ENCODE results near the gene SLC24A3. TPM values are rescaled to one million over a fixed set of nuclear protein-coding genes. Genes with fewer than 3 reads are reported as not detected.

Gene SLC24A3
- total and polyA plus RNA-seq, 2 experiments from 2014 or later: 0.81 to 2.5 TPM

DNA sequence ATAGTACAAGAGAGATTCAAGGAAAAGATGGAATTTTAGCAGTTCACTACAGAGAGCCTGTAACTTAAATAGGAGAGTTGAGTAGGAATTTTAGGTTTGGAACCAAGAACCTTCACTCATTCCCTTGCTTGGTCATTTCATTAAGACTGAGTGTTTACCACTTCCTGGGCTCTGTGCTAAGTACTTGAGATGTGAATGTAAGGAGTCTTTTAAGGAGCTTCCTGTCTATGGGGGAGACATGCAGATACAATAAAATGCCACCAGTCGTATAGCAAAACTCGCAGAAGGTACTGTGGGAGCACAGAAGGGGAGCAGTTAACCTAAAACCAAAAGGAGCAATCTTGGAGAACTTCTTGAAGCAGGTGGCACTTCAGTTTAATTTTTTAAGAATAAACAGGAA, 204.2 kb downstream of the SLC24A3 start:
- Mint-ChIP-seq H3K27me3 (ENCODE audit: insufficient read depth, low read depth, poor library complexity) (peaks cover 3% of the 10 kb centered on the region), H3K4me3 (no peak overlapping the region), H3K36me3 (ENCODE audit: low read depth) (peaks cover 3% of the 10 kb centered on the region; the same call in 1 of the 3 replicates), H3K4me1 (peaks cover 9% of the 10 kb centered on the region), H3K27ac (no peak overlapping the region), H3K9me3 (0 out of 3 replicates have a peak, but pooled peaks cover 5% of the 10 kb centered on the region)
- no peak for ATAC-seq
- TF ChIP-seq NANOG (IDR thresholded peaks at IDR 0.05; ENCODE audit: borderline replicate concordance): no peak
- TF ChIP-seq ZNF114 (CRISPR knock-in tag; IDR thresholded peaks at IDR 0.05): no peak
- no peak for TF ChIP-seq ZNF331 (CRISPR knock-in tag; IDR thresholded peaks at IDR 0.05; ENCODE audit: low read depth)
- TF ChIP-seq, protein P1, sequence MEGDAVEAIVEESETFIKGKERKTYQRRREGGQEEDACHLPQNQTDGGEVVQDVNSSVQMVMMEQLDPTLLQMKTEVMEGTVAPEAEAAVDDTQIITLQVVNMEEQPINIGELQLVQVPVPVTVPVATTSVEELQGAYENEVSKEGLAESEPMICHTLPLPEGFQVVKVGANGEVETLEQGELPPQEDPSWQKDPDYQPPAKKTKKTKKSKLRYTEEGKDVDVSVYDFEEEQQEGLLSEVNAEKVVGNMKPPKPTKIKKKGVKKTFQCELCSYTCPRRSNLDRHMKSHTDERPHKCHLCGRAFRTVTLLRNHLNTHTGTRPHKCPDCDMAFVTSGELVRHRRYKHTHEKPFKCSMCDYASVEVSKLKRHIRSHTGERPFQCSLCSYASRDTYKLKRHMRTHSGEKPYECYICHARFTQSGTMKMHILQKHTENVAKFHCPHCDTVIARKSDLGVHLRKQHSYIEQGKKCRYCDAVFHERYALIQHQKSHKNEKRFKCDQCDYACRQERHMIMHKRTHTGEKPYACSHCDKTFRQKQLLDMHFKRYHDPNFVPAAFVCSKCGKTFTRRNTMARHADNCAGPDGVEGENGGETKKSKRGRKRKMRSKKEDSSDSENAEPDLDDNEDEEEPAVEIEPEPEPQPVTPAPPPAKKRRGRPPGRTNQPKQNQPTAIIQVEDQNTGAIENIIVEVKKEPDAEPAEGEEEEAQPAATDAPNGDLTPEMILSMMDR (conservative IDR thresholded peaks at IDR 0.05; ENCODE audit: low read depth in 2 of 2): no peak
- TF ChIP-seq CREB1 (CRISPR knock-in tag; IDR thresholded peaks at IDR 0.05; ENCODE audit: low read depth): no peak
- TF ChIP-seq JUNB (IDR thresholded peaks at IDR 0.05; ENCODE audit: unreplicated experiment): no peak
- TF ChIP-seq, protein P2, sequence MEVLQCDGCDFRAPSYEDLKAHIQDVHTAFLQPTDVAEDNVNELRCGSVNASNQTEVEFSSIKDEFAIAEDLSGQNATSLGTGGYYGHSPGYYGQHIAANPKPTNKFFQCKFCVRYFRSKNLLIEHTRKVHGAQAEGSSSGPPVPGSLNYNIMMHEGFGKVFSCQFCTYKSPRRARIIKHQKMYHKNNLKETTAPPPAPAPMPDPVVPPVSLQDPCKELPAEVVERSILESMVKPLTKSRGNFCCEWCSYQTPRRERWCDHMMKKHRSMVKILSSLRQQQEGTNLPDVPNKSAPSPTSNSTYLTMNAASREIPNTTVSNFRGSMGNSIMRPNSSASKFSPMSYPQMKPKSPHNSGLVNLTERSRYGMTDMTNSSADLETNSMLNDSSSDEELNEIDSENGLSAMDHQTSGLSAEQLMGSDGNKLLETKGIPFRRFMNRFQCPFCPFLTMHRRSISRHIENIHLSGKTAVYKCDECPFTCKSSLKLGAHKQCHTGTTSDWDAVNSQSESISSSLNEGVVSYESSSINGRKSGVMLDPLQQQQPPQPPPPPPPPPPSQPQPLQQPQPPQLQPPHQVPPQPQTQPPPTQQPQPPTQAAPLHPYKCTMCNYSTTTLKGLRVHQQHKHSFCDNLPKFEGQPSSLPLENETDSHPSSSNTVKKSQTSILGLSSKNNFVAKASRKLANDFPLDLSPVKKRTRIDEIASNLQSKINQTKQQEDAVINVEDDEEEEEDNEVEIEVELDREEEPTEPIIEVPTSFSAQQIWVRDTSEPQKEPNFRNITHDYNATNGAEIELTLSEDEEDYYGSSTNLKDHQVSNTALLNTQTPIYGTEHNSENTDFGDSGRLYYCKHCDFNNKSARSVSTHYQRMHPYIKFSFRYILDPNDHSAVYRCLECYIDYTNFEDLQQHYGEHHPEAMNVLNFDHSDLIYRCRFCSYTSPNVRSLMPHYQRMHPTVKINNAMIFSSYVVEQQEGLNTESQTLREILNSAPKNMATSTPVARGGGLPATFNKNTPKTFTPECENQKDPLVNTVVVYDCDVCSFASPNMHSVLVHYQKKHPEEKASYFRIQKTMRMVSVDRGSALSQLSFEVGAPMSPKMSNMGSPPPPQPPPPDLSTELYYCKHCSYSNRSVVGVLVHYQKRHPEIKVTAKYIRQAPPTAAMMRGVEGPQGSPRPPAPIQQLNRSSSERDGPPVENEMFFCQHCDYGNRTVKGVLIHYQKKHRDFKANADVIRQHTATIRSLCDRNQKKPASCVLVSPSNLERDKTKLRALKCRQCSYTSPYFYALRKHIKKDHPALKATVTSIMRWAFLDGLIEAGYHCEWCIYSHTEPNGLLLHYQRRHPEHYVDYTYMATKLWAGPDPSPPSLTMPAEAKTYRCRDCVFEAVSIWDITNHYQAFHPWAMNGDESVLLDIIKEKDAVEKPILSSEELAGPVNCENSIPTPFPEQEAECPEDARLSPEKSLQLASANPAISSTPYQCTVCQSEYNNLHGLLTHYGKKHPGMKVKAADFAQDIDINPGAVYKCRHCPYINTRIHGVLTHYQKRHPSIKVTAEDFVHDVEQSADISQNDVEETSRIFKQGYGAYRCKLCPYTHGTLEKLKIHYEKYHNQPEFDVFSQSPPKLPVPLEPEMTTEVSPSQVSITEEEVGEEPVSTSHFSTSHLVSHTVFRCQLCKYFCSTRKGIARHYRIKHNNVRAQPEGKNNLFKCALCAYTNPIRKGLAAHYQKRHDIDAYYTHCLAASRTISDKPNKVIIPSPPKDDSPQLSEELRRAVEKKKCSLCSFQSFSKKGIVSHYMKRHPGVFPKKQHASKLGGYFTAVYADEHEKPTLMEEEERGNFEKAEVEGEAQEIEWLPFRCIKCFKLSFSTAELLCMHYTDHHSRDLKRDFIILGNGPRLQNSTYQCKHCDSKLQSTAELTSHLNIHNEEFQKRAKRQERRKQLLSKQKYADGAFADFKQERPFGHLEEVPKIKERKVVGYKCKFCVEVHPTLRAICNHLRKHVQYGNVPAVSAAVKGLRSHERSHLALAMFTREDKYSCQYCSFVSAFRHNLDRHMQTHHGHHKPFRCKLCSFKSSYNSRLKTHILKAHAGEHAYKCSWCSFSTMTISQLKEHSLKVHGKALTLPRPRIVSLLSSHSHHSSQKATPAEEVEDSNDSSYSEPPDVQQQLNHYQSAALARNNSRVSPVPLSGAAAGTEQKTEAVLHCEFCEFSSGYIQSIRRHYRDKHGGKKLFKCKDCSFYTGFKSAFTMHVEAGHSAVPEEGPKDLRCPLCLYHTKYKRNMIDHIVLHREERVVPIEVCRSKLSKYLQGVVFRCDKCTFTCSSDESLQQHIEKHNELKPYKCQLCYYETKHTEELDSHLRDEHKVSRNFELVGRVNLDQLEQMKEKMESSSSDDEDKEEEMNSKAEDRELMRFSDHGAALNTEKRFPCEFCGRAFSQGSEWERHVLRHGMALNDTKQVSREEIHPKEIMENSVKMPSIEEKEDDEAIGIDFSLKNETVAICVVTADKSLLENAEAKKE (CRISPR knock-in tag; IDR thresholded peaks at IDR 0.05): no peak
- TF ChIP-seq, protein P3, sequence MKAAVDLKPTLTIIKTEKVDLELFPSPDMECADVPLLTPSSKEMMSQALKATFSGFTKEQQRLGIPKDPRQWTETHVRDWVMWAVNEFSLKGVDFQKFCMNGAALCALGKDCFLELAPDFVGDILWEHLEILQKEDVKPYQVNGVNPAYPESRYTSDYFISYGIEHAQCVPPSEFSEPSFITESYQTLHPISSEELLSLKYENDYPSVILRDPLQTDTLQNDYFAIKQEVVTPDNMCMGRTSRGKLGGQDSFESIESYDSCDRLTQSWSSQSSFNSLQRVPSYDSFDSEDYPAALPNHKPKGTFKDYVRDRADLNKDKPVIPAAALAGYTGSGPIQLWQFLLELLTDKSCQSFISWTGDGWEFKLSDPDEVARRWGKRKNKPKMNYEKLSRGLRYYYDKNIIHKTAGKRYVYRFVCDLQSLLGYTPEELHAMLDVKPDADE (IDR thresholded peaks at IDR 0.05): no peak
- TF ChIP-seq, protein P4, sequence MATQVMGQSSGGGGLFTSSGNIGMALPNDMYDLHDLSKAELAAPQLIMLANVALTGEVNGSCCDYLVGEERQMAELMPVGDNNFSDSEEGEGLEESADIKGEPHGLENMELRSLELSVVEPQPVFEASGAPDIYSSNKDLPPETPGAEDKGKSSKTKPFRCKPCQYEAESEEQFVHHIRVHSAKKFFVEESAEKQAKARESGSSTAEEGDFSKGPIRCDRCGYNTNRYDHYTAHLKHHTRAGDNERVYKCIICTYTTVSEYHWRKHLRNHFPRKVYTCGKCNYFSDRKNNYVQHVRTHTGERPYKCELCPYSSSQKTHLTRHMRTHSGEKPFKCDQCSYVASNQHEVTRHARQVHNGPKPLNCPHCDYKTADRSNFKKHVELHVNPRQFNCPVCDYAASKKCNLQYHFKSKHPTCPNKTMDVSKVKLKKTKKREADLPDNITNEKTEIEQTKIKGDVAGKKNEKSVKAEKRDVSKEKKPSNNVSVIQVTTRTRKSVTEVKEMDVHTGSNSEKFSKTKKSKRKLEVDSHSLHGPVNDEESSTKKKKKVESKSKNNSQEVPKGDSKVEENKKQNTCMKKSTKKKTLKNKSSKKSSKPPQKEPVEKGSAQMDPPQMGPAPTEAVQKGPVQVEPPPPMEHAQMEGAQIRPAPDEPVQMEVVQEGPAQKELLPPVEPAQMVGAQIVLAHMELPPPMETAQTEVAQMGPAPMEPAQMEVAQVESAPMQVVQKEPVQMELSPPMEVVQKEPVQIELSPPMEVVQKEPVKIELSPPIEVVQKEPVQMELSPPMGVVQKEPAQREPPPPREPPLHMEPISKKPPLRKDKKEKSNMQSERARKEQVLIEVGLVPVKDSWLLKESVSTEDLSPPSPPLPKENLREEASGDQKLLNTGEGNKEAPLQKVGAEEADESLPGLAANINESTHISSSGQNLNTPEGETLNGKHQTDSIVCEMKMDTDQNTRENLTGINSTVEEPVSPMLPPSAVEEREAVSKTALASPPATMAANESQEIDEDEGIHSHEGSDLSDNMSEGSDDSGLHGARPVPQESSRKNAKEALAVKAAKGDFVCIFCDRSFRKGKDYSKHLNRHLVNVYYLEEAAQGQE (IDR thresholded peaks at IDR 0.05; ENCODE audit: unreplicated experiment): no peak
- TF ChIP-seq STAT1 (IDR thresholded peaks at IDR 0.05; ENCODE audit: unreplicated experiment): no peak
- TF ChIP-seq EZH2phosphoT487 (IDR thresholded peaks at IDR 0.05; ENCODE audit: unreplicated experiment): no peak
- no peak for TF ChIP-seq EZH2 (IDR thresholded peaks at IDR 0.05; ENCODE audit: low read depth, unreplicated experiment)
- no peak for TF ChIP-seq POLR2AphosphoS5 (IDR thresholded peaks at IDR 0.05; ENCODE audit: low read depth)
- Histone ChIP-seq H3F3A (replicated peaks; ENCODE audit: low read depth) (no peaks in the 10 kb centered on the region), H3K36me3 (ENCODE audit: insufficient read depth) (no peaks in the 10 kb centered on the region), H3K79me2 (replicated peaks; ENCODE audit: insufficient read depth) (no peaks in the 10 kb centered on the region), H3K27me3 (ENCODE audit: insufficient read depth) (no peaks in the 10 kb centered on the region), H3K4me2 (no peak overlapping the region), H3K4me3 (no peak overlapping the region), H3K27ac (ENCODE audit: low read depth) (no peak overlapping the region), H3K4me1 (ENCODE audit: insufficient read depth) (no peaks in the 10 kb centered on the region), H3K9me2 (ENCODE audit: insufficient read depth) (peaks cover 18% of the 10 kb centered on the region), H2AFZ (no peak overlapping the region), H4K20me1 (replicated peaks; ENCODE audit: insufficient read depth) (no peaks in the 10 kb centered on the region)
- DNase-seq (ENCODE audit: low spot score): no peak
